ENCODE results near the gene HOXB8.

HOXB8 gene

DNA sequence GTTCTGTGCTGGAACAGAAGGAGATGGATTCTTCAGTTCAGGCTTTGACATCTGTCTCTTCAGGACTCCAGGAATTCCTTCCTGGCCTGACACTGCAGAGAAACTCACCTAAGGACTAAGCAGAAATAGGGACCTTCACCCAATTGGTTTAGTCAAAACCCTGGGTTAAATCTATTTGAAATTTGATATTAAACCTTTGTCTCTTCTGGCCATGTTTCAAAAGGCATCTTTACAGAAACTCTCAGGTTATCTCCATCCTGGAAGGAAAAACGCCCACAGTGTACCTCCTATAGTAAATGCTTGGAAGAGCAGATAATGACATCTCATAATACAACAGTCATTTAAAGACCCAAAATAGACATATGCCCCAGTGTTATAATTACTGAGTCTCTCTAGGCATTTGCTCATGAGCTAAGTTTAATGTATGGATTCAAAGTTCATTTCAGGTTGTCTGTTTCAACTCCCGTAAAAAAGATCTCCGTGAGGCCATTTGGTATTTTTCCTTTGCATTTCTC, 31.3 kb downstream of the HOXB8 start:
- DNase-seq (ENCODE audit: low spot score) = no peak

DNA sequence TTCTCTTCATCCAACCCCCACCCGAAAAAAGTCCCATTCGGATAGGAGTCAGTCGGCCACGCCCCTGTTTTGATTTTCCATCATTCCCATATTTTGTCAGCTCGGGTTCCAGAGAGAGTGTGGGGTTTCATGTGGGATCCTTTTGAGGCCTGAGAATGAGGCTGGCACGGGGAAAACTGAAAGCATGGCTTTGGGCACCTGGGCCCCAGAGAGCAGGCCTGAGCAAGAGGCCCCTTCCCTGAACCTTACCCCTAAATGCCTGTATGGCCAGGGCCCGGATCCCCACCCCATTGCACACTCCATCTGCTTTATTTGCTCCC, 32.4 kb downstream of the HOXB8 start:
- no peak for DNase-seq (ENCODE audit: low spot score)

- no peak for DNase-seq (ENCODE audit: low spot score)
These were observed 35.1 kb downstream of the HOXB8 start for GRCh38 chr17:48579760-48580554.

GRCh38 chr17:48579471-48579759, 35.7 kb downstream of the HOXB8 start:
- no peak for DNase-seq (ENCODE audit: low spot score)

DNA sequence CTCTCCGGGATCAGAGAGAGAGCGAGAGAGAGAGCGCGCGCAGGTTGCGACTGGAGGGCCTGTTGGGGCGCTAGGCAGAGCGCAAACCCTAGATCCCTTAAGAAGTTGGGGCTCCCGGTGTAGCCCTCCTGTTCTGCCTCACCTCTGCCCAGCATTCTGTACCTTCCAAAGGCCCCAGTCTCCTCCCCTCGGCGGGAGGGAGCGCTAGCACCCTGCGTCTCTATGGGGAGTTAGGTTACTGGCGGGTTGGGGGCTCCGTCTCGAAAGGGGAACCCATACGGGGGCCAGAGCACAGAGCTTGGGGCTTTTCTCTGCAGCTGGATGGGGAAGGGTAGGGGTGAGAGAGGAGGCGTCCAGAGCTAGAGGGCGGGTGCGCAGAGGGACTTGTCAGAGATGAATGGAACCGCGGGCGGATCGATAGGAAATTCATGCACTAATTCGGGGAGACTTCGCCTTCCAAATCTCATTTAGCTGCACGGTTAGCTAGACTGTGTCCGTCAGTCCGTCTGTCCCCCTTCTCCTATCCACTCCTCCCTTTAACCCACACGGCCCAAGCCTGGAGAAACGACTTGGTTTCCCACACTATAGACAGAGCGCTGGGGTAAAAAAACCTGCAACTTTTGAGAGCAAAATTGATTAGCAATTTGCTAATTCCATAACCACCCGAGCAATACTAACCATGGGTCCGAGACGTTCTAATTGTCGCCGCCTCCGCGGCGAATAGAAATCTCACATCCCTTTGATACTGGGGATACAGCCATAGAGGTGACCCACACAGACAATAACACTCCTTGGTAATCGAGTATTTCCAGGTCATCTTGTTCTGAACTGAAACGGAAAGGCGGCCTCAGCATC, 36.2 kb downstream of the HOXB8 start:
- DNase-seq (ENCODE audit: low spot score) = no peak

GRCh38 chr17:48577946-48578615, 37.0 kb downstream of the HOXB8 start, which contains the start of gene HOXB4:
Gene HOXB4, minus strand, starts transcription at chr17:48578350. Its CDS starts 31 bp downstream, at chr17:48578319.
- peak; percentile 77 for DNase-seq (ENCODE audit: low spot score)

GRCh38 chr17:48577330-48577945, 37.7 kb downstream of the HOXB8 start:
- DNase-seq (ENCODE audit: low spot score) = no peak

GRCh38 chr17:48576479-48577309, 38.4 kb downstream of the HOXB8 start:
- no peak for DNase-seq (ENCODE audit: low spot score)

GRCh38 chr17:48575673-48576478, 39.2 kb downstream of the HOXB8 start:
- DNase-seq (ENCODE audit: low spot score) = no peak

DNA sequence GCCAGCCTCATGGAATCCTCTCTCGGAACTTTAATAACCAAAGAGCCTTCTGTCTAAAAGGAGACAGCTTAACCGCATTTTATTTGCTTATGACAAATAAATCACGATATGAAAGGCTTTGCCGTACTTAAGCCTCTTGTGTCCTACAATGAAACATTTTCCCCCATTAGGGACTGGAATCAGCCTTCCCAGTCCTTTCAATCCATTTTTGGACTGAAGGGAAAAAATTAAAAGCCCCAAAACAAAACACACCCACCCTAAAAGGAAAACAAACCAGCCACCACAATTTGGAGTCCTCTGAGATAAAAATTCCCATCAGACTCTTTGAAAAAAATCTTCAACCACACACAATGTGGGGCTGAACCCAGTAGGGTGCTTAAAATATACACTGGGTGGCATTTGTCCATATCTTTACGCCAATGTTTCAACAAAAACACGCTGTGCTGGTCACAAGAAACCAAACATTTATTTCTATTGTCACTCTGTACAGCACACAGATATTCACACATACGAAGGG, 40.0 kb downstream of the HOXB8 start:
- DNase-seq (ENCODE audit: low spot score) = no peak

DNA sequence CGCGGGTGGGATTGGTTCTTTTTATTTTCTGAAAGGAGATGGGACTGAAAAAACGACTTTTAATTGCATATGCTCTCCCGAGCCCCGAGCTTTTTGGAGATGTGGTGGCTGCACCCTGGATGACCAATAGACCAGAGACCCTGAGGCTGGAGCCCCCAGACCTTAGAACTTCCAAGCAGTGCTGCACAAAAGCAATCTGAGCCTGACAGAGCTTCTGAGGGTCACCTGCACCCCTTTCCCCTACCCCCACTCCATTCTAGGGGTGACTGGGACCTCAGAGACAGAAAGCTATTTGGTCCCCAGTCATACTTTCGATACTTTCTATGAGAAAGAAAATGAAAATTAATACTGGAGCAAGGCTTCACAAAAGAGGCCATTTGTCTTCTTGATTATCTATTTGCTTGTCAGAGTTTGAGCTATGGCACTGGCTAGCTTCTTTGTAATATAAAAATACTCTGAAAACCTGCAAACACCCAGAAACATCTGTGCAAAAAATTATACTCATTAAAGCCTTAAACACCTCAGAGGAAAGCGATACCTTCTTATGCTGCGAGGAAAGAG, 40.5 kb downstream of the HOXB8 start:
- DNase-seq (ENCODE audit: low spot score) = no peak

- no peak for DNase-seq (ENCODE audit: low spot score)
These were observed 43.2 kb downstream of the HOXB8 start for GRCh38 chr17:48571826-48572417.

DNA sequence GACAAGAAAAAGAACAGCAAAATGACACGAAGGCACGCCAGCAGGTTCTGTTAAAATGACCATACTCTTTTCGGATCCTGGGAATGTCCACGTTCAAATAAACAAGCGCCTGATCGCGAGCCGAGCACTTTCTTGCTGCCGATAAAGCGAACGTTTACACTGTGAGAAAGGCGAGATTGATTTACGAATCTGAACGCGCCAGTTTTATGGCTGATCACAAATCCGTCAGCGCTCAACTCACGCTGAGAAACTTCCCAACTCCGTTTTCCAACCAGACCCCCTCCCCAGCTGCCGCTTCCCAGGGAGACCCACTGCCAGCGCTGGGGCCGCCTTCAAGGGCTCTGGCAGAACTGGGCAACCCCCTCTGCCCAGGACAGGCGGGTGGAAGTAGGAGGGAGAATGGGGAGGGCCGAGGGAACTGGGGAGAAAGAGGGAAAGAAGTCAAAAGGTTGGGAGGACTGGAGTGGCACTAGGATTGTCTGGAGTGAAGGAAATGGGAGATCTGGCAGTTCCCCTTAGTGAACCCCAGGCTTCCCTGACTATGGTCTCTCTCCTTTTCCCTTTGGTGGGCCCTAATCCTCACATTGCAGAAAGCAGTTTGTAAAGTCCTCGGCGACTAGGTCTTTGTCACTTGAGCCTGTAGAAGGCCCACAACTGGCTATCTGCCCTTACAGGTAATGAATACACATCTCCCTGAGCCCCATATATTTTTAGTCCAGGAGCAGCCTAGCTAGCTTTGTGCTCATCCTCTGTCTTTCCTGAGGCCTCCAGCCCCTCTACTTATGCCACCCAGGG, 43.9 kb downstream of the HOXB8 start:
- no peak for DNase-seq (ENCODE audit: low spot score)

DNA sequence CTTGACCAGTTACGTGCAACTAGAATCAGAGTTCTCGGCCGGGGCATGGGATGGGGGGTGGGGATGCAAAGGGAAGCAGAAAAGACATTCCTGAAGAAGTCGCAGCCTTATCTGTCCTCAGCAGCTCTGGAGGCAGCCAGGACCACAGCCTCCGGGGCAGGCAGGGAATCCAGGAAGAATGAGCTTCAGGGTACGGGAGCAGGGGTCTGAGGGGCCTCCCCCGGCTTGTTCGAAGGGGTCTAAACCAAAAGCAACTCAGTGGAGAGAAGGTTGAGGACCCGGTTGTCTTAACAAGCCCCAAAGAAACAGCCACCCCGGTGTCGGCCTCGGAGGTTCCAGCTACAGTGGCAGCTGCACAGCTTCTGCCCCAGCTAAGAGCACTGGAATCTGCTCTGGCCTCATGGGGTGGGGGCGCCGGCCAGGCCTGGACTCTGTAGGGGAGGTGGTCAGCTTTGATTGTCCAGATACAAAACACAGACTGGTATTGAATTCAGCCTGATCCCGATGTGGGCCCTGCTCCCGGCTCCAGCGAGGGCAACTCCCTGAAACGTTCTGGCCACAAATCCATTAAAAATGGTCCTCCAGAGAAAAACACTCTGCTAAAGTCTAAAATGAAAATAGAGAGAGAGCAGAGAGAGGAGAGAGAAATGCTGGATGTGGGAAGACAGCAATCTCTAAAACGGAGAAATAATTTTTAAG, 44.6 kb downstream of the HOXB8 start:
- DNase-seq (ENCODE audit: low spot score) = no peak

DNA sequence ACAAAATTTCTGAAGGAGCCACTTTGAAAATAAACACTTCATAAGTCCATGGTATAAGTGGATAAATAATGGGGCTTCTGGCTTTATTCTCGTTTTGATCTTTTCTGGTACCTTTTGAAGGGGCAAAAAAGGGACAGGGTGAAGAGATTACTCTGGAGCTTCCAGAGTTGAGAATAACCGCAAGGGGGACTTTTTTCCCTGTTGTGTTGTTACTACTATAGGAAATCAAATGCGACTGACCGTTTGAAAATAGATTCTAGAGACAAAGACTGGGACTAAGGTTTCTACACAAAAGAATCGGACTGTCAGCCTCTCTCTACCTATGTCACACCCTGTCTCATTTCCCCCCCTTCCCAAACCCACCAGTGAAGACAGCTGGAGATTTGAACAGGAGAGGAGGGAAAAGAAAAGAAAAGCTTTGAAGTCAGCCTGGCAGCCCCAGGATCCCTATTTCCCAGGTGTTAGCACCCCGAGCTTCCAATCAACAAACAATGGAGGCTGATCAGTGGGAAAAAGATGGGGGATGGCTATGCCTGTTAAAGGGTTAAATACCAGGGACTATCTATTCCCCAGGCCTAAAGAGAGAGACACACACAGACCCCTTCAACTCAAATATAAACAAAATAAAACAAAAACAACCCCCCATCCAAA, 45.3 kb downstream of the HOXB8 start:
- no peak for DNase-seq (ENCODE audit: low spot score)

- no peak for DNase-seq (ENCODE audit: low spot score)
These were observed 45.9 kb downstream of the HOXB8 start for GRCh38 chr17:48569240-48569582.

GRCh38 chr17:48568499-48569239, 46.4 kb downstream of the HOXB8 start:
- DNase-seq (ENCODE audit: low spot score) = no peak

Data from CD4-positive, alpha-beta T cell treated with Interleukin-2 at 100 ng/mL for 4 hours (primary cell).